Keratinocyte (primary cell): Measurements from ENCODE around the gene FOXA1.

Experiments
- CTCF ChIP-seq, 3 experiments: IDR thresholded peaks in 1 of 3; conservative IDR thresholded peaks in 1 of 3; optimal IDR thresholded peaks in 1 of 3; 2 replicates in 2 of 3; 3 replicates in 1 of 3; pipeline versions ENCODE3 to v1.5.1; 2011; ENCODE audit warnings: low read length in 3 of 3, mild to moderate bottlenecking in 3 of 3, moderate library complexity in 2 of 3, control low read depth in 1 of 3, inconsistent platforms in 1 of 3; ENCODE audit not compliant: insufficient read depth in 2 of 3; ENCODE audit errors: extremely low read depth in 1 of 3
- EZH2 ChIP-seq: IDR thresholded peaks from one replicate; pipeline ENCODE4 v1.6.1; 2012; ENCODE audit warnings: inconsistent platforms, mild to moderate bottlenecking, low read length, moderate library complexity

- TF ChIP-seq CTCF (optimal IDR thresholded peaks at IDR 0.05 in 1 of 3, IDR thresholded peaks at IDR 0.05 in 1 of 3, conservative IDR thresholded peaks at IDR 0.05 in 1 of 3; ENCODE audit: extremely low read depth in 1 of 3, insufficient read depth in 2 of 3, low read length in 3 of 3) (no peak), EZH2 (no peak)
Measured at GRCh38 chr14:37606678-37607077, 11.6 kb upstream of the FOXA1 start.
